ENCODE results near the gene SDC4. TPM values are rescaled to one million over a fixed set of nuclear protein-coding genes. Genes with fewer than 3 reads are reported as not detected.

The SDC4 gene
- total RNA-seq, 2 donors from 2014 or later: 62.0 to 97.6 TPM

- DNase-seq (peak; percentile 80 to 91 (median 85)), ATAC-seq (peak; percentile 43)
- H3K36me3 ChIP-seq (replicated peaks in 1 of 2; ENCODE audit: insufficient read depth in 1 of 2, low read depth in 2 of 2): no peaks in the 10 kb centered on the region
- no peak for TF ChIP-seq CTCF (IDR thresholded peaks at IDR 0.05)
- TF ChIP-seq POLR2A (IDR thresholded peaks at IDR 0.05): peak; percentile 72 to 91 (median 88)
- intact Hi-C loops (cut with DNase I): no loop called here
- H3K27ac ChIP-seq: peak overlapping the region; percentile 91 to 99 (median 98)
- H3K4me3 ChIP-seq: no peak overlapping the region
- 4 to 24% methylated on average over 9 of the region's 9 CpGs for WGBS, 2 donors
- no peaks in the 10 kb centered on the region for H3K27me3 ChIP-seq
- peaks cover 81% of the 10 kb centered on the region for H3K4me1 ChIP-seq
- H3K9me3 ChIP-seq: no peaks in the 10 kb centered on the region
Observed at GRCh38 chr20:45344168-45344860, 3.9 kb downstream of the SDC4 start.

GRCh38 chr20:45343532-45344167 lies 4.6 kb downstream of the SDC4 start:
- no peaks in the 10 kb centered on the region for H3K9me3 ChIP-seq
- no peaks in the 10 kb centered on the region for H3K36me3 ChIP-seq (replicated peaks in 1 of 2; ENCODE audit: insufficient read depth in 1 of 2, low read depth in 2 of 2)
- WGBS, 2 donors: 10 to 22% methylated on average over 6 of the region's 6 CpGs
- ATAC-seq: peak; percentile 43
- peak overlapping the region; percentile 91 to 99 (median 98) for H3K27ac ChIP-seq
- no peak overlapping the region for H3K4me3 ChIP-seq
- no peak for TF ChIP-seq CTCF (IDR thresholded peaks at IDR 0.05)
- no peak for TF ChIP-seq POLR2A (IDR thresholded peaks at IDR 0.05)
- peaks cover 85% of the 10 kb centered on the region for H3K4me1 ChIP-seq
- intact Hi-C loops (cut with DNase I): no loop called here
- no peaks in the 10 kb centered on the region for H3K27me3 ChIP-seq
- DNase-seq: peak; percentile 69 to 78 (median 72)

GRCh38 chr20:45342855-45343531 lies 5.2 kb downstream of the SDC4 start:
- DNase-seq: peak in 3 of 4 donors; percentile 87 to 90 (median 89)
- Histone ChIP-seq H3K27me3 (no peaks in the 10 kb centered on the region), H3K4me1 (peaks cover 89% of the 10 kb centered on the region), H3K4me3 (no peak overlapping the region), H3K36me3 (replicated peaks in 1 of 2; ENCODE audit: insufficient read depth in 1 of 2, low read depth in 2 of 2) (no peaks in the 10 kb centered on the region), H3K27ac (peak overlapping the region; percentile 91 to 99 (median 98)), H3K9me3 (no peaks in the 10 kb centered on the region)
- intact Hi-C loops (cut with DNase I): no loop called here
- TF ChIP-seq CTCF (IDR thresholded peaks at IDR 0.05) (no peak), POLR2A (IDR thresholded peaks at IDR 0.05) (peak in 2 of 3 donors; percentile 38 to 64)
- 14 to 19% methylated on average over 6 of the region's 6 CpGs for WGBS, 2 donors
- ATAC-seq: no peak

- ATAC-seq (peak; percentile 57), DNase-seq (peak; percentile 88 to 95 (median 92))
- intact Hi-C loops (cut with DNase I): no loop called here
- H3K27ac ChIP-seq: peak overlapping the region; percentile 91 to 99 (median 98)
- TF ChIP-seq CTCF (IDR thresholded peaks at IDR 0.05) (no peak), POLR2A (IDR thresholded peaks at IDR 0.05) (peak; percentile 92 to 97 (median 96))
- peaks cover 97% of the 10 kb centered on the region for H3K4me1 ChIP-seq
- H3K27me3 ChIP-seq: no peaks in the 10 kb centered on the region
- H3K36me3 ChIP-seq (replicated peaks in 1 of 2; ENCODE audit: insufficient read depth in 1 of 2, low read depth in 2 of 2): no peaks in the 10 kb centered on the region
- H3K4me3 ChIP-seq: no peak overlapping the region
- whole genome bisulfite sequencing, 2 donors: 9 to 13% methylated on average over 8 to 16 of the region's 16 CpGs
- no peaks in the 10 kb centered on the region for H3K9me3 ChIP-seq
Observed at GRCh38 chr20:45341939-45342854, 6.0 kb downstream of the SDC4 start.
